ENCODE results near the gene CA10. TPM values are rescaled to one million over a fixed set of nuclear protein-coding genes. Genes with fewer than 3 reads are reported as not detected.

CA10 gene
- total and polyA plus RNA-seq, 2 donors (not counting 3 experiments of a cell fraction or from before 2014, with no cell fraction given): not detected

DNA sequence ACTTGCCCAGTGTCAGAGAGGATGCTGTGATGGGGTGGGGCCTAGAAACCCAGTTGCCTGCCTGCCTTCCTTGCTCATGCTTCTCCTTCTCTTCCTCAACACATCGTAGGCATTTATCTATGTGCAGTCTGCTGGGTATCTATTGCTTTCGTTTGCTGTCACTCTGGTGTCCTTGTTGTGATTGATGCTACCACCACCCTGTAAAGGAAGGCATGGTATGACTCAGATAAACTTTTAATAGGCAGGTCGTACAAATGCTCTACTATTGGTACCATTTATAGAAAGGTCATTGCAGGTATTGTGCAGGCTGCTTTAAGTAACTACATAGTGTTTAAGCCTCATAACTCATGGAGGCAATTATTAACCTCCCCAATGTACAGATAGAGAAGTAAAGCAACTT, 529.3 kb downstream of the CA10 start:
- TF ChIP-seq, protein P1, sequence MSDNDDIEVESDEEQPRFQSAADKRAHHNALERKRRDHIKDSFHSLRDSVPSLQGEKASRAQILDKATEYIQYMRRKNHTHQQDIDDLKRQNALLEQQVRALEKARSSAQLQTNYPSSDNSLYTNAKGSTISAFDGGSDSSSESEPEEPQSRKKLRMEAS (IDR thresholded peaks at IDR 0.05; ENCODE audit: insufficient read depth, insufficient read length): no peak
- no peak for TF ChIP-seq MYC (IDR thresholded peaks at IDR 0.05; ENCODE audit: low read depth, low read length)
- TF ChIP-seq JUN (IDR thresholded peaks at IDR 0.05; ENCODE audit: borderline replicate concordance, insufficient read depth, insufficient read length, low read depth): no peak
- TF ChIP-seq POLR2A (IDR thresholded peaks at IDR 0.05; ENCODE audit: low read depth, low read length): no peak
- TF ChIP-seq EZH2 (IDR thresholded peaks at IDR 0.05; ENCODE audit: borderline replicate concordance, low read depth, low read length, severe bottlenecking): no peak
- ChIA-PET CTCF (no interaction called here), POLR2A (no interaction called here)
- no peak for FAIRE-seq
- Histone ChIP-seq H3K9me3 (replicated peaks; ENCODE audit: control insufficient read depth, insufficient read depth, low read length) (peaks cover 2% of the 10 kb centered on the region), H3K36me3 (ENCODE audit: control insufficient read depth in 2 of 2, extremely low read depth in 1 of 2, insufficient read depth in 2 of 2, low read length in 2 of 2) (no peaks in the 10 kb centered on the region), H3K4me1 (ENCODE audit: control insufficient read depth, extremely low read depth, insufficient read depth, low read length) (no peaks in the 10 kb centered on the region), H3K9ac (replicated peaks; ENCODE audit: extremely low read depth, insufficient read depth, low read length) (no peak overlapping the region), H3K4me3 (replicated peaks in 1 of 3; ENCODE audit: insufficient read depth in 1 of 3, low read depth in 1 of 3, low read length in 3 of 3) (no peak overlapping the region), H2AFZ (ENCODE audit: low read depth, low read length) (no peak overlapping the region), H3K27me3 (ENCODE audit: control insufficient read depth in 2 of 2, insufficient read depth in 2 of 2, low read length in 2 of 2) (no peaks in the 10 kb centered on the region), H3K9me1 (replicated peaks; ENCODE audit: control insufficient read depth, extremely low read depth, insufficient read depth, low read length) (no peaks in the 10 kb centered on the region), H3K4me2 (ENCODE audit: insufficient read depth, low read length) (no peak overlapping the region), H3K79me2 (ENCODE audit: control insufficient read depth, insufficient read depth, low read length) (no peaks in the 10 kb centered on the region), H4K20me1 (replicated peaks; ENCODE audit: control insufficient read depth, extremely low read depth, insufficient read depth, low read length) (no peaks in the 10 kb centered on the region), H3K27ac (ENCODE audit: insufficient read depth, low read depth, low read length) (no peak overlapping the region)
- intact Hi-C loops (cut with micrococcal nuclease) (loop anchor here (2.0 kb wide), 1 partner anchor 78 kb away; no protein-coding TSS in a partner anchor), dilution Hi-C loops (cut with MboI; ENCODE audit: extremely low pct_ligation_motif_present, low sequenced_read_pairs) (no loop called here)
- DNase-seq (ENCODE audit: low read depth, low spot score): no peak
- BruUV-seq (replicated peaks): no TSS peak

DNA sequence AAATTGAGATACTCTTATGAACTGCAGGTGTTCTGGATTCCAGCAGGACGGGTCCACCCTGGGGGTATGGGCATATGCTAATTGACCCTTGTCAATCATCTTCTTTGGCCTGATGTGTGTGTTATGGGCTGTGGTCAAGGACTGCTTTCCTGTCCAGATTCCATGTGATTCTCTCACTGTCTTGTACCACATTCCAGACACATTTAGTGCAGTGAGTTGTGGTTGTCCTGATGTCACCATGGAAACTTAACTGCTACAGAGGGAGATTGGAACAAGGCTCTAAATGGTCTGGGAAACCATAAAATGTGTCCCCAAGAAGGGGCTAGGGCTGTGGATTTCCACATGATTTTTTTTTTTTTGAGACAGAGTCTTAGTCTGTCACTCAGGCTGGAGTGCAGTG, 530.7 kb downstream of the CA10 start:
- no peaks in the 10 kb centered on the region for H3K4me1 ChIP-seq (ENCODE audit: control insufficient read depth, extremely low read depth, insufficient read depth, low read length)
- no peak overlapping the region for H3K9ac ChIP-seq (replicated peaks; ENCODE audit: extremely low read depth, insufficient read depth, low read length)
- CTCF ChIA-PET: no interaction called here
- FAIRE-seq (no peak), DNase-seq (ENCODE audit: low read depth, low spot score) (no peak)
- BruUV-seq (replicated peaks): no TSS peak
- no peak overlapping the region for H3K4me2 ChIP-seq (ENCODE audit: insufficient read depth, low read length)
- no peaks in the 10 kb centered on the region for H3K79me2 ChIP-seq (ENCODE audit: control insufficient read depth, insufficient read depth, low read length)
- H3K36me3 ChIP-seq (ENCODE audit: control insufficient read depth in 2 of 2, extremely low read depth in 1 of 2, insufficient read depth in 2 of 2, low read length in 2 of 2): no peaks in the 10 kb centered on the region
- dilution Hi-C loops (cut with MboI; ENCODE audit: extremely low pct_ligation_motif_present, low sequenced_read_pairs) (no loop called here), intact Hi-C loops (cut with micrococcal nuclease) (loop anchor here (2.0 kb wide), 1 partner anchor 79 kb away; no protein-coding TSS in a partner anchor)
- POLR2A ChIA-PET: no interaction called here
- no peaks in the 10 kb centered on the region for H3K9me1 ChIP-seq (replicated peaks; ENCODE audit: control insufficient read depth, extremely low read depth, insufficient read depth, low read length)
- no peak overlapping the region for H3K27ac ChIP-seq (ENCODE audit: insufficient read depth, low read depth, low read length)
- H2AFZ ChIP-seq (ENCODE audit: low read depth, low read length): no peak overlapping the region
- TF ChIP-seq JUN (IDR thresholded peaks at IDR 0.05; ENCODE audit: borderline replicate concordance, insufficient read depth, insufficient read length, low read depth) (no peak), GATA2 (IDR thresholded peaks at IDR 0.05; ENCODE audit: insufficient read depth, insufficient read length, low read depth, low read length) (no peak), MYC (IDR thresholded peaks at IDR 0.05; ENCODE audit: low read depth, low read length) (no peak), POLR2A (IDR thresholded peaks at IDR 0.05; ENCODE audit: low read depth, low read length) (no peak), FOS (IDR thresholded peaks at IDR 0.05; ENCODE audit: borderline replicate concordance, insufficient read depth, low read length) (no peak)
- TF ChIP-seq, protein P2, sequence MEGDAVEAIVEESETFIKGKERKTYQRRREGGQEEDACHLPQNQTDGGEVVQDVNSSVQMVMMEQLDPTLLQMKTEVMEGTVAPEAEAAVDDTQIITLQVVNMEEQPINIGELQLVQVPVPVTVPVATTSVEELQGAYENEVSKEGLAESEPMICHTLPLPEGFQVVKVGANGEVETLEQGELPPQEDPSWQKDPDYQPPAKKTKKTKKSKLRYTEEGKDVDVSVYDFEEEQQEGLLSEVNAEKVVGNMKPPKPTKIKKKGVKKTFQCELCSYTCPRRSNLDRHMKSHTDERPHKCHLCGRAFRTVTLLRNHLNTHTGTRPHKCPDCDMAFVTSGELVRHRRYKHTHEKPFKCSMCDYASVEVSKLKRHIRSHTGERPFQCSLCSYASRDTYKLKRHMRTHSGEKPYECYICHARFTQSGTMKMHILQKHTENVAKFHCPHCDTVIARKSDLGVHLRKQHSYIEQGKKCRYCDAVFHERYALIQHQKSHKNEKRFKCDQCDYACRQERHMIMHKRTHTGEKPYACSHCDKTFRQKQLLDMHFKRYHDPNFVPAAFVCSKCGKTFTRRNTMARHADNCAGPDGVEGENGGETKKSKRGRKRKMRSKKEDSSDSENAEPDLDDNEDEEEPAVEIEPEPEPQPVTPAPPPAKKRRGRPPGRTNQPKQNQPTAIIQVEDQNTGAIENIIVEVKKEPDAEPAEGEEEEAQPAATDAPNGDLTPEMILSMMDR (IDR thresholded peaks at IDR 0.05; ENCODE audit: extremely low read depth in 1 of 2, insufficient read depth in 1 of 2, low read depth in 1 of 2, low read length in 2 of 2): no peak
- TF ChIP-seq, protein P1 (IDR thresholded peaks at IDR 0.05; ENCODE audit: insufficient read depth, insufficient read length): no peak
- no peaks in the 10 kb centered on the region for H3K27me3 ChIP-seq (ENCODE audit: control insufficient read depth in 2 of 2, insufficient read depth in 2 of 2, low read length in 2 of 2)
- peaks cover 2% of the 10 kb centered on the region for H3K9me3 ChIP-seq (replicated peaks; ENCODE audit: control insufficient read depth, insufficient read depth, low read length)
- no peaks in the 10 kb centered on the region for H4K20me1 ChIP-seq (replicated peaks; ENCODE audit: control insufficient read depth, extremely low read depth, insufficient read depth, low read length)
- no peak overlapping the region for H3K4me3 ChIP-seq (replicated peaks in 1 of 3; ENCODE audit: insufficient read depth in 1 of 3, low read depth in 1 of 3, low read length in 3 of 3)
